Measurements from ENCODE around the gene TGIF2.

TGIF2 gene

GRCh38 chr20:36573103-36573797 is at the start of gene TGIF2:
TGIF2 (plus strand) TSS chr20:36573597; CDS start chr20:36578775, 5,178 bp downstream.
- FAIRE-seq (no peak), DNase-seq (ENCODE audit: insufficient read length, low spot score) (peak; percentile 95)
- TF ChIP-seq, protein P1, sequence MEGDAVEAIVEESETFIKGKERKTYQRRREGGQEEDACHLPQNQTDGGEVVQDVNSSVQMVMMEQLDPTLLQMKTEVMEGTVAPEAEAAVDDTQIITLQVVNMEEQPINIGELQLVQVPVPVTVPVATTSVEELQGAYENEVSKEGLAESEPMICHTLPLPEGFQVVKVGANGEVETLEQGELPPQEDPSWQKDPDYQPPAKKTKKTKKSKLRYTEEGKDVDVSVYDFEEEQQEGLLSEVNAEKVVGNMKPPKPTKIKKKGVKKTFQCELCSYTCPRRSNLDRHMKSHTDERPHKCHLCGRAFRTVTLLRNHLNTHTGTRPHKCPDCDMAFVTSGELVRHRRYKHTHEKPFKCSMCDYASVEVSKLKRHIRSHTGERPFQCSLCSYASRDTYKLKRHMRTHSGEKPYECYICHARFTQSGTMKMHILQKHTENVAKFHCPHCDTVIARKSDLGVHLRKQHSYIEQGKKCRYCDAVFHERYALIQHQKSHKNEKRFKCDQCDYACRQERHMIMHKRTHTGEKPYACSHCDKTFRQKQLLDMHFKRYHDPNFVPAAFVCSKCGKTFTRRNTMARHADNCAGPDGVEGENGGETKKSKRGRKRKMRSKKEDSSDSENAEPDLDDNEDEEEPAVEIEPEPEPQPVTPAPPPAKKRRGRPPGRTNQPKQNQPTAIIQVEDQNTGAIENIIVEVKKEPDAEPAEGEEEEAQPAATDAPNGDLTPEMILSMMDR (IDR thresholded peaks at IDR 0.05; ENCODE audit: insufficient read depth, missing control alignments): no peak

DNA sequence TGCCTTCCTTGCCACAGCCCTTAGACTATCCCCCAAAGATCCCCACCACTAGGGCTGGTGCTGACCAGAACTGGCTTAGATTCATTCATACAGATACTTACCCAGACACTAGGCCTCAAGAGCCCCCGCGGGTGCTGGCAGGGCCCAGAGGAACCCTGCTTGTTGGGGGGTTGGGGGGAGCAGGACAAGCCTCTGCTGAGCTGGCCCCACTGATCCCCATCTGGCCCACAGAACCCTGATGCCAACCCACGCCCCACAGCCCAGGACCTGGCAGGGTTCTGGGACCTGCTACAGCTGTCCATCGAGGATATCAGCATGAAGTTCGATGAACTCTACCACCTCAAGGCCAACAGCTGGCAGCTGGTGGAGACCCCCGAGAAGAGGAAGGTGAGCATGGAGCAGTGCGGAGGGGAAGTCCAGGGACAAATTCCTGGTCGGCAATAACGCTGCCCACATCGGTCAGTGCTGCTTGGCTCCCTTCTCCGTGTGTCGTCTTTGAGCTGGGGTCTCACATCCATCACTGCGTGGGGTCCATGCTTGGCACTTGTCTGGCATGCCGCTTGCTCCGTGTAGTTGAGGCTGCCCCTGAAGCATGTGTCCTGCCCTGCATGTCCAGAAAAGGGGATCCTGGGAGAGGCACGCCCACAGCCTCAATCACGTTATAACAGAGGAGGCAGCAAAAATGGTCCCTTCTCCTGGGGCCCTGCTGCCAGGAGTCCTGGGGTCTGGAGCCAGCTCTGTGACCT is 47.6 kb upstream of the TGIF2 start:
- FAIRE-seq (no peak), DNase-seq (ENCODE audit: insufficient read length, low spot score) (no peak)
- TF ChIP-seq, protein P1 (IDR thresholded peaks at IDR 0.05; ENCODE audit: insufficient read depth, missing control alignments): no peak

- TF ChIP-seq, protein P1 (IDR thresholded peaks at IDR 0.05; ENCODE audit: insufficient read depth, missing control alignments): no peak
- DNase-seq (ENCODE audit: insufficient read length, low spot score) (no peak), FAIRE-seq (no peak)
Observed at GRCh38 chr20:36526521-36527011, 46.8 kb upstream of the TGIF2 start.

DNA sequence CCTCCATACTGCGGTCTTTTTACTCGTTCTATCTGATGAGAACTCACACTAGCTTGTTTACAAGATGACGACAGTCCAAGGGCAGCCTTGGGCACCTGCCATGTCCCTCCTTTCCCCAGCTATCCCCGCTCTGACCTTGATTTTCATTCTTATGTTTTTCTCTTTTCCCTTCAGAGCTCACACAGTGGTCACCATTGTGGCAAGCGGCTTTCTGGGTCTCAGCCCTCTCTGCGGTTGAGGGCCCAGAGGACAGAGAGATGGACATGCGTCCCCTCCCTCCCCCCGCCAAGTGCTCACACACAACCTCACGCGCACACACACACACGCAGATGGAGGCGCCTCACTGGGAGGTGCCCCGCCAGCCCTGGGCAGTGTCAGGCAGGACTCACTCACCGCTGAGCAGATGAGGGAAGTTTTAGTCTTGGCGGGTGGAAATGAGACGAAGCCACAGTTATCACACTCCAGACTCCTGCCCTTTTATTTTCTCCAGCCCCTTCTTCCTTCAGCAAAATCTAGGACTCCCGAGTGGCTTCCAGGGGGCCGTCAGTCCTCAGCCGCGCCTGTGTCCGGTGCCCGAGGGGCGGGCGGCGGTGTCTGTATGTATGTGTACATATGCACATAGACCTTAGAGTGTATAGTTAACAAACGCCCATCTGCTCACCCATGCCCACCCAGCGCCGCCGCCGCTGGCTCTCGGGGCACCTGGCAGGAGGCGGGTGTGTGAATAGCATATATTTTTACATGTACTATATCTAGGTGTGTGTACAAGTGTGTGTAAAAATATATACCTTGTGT is 45.9 kb upstream of the TGIF2 start:
- DNase-seq (ENCODE audit: insufficient read length, low spot score): no peak
- no peak for FAIRE-seq
- TF ChIP-seq, protein P1 (IDR thresholded peaks at IDR 0.05; ENCODE audit: insufficient read depth, missing control alignments): no peak

DNA sequence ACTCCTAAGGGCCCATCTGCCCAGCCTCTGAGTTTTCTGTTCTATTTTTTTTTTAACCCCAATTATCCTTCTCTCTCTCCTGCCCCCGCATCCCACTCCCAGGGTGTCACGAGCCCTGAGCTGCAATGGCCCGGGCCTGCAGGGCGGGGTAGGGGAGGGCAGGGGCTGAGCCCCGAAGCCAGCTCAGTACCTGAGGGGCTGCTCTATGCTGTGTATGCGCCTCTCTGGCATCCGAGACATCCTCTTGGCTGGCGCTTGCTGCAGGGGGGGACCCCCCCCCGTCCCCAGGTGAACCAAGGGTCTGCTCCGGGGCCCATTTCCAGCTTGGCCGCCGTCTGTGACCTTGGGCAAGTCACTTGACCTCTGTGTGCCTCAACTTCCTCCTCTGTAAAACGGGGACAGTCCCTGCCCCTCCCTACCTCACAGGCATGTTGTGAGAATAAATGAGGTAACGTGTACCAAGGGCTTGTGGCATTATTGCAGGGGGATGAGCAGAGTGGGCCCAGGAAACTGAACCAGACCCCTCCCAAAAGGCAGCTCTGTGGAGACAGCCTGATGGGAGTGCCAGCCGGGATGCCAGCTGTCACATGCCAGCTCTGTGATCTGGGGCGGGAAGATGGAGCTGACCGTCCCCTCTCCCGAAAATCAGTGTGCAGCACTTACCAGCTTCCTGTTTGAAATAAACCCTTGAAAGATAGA is 45.1 kb upstream of the TGIF2 start:
- TF ChIP-seq, protein P1 (IDR thresholded peaks at IDR 0.05; ENCODE audit: insufficient read depth, missing control alignments): no peak
- DNase-seq (ENCODE audit: insufficient read length, low spot score): no peak
- no peak for FAIRE-seq

GRCh38 chr20:36528875-36529417 is 44.5 kb upstream of the TGIF2 start:
- DNase-seq (ENCODE audit: insufficient read length, low spot score): no peak
- TF ChIP-seq, protein P1 (IDR thresholded peaks at IDR 0.05; ENCODE audit: insufficient read depth, missing control alignments): no peak
- FAIRE-seq: no peak

Measured in D721Med (cell line).